ENCODE results near the gene TBC1D3L.
"Not testable (repeated sequence)": the region's sequence is repeated elsewhere in the genome, so short reads cannot be mapped to it uniquely, and the experiment has no call there.

Gene TBC1D3L

GRCh38 chr17:37988960-37989359, at the start of gene TBC1D3L:
TBC1D3L (minus strand) TSS chr17:37989060; CDS start chr17:37987520, 1,540 bp downstream.
- not testable (repeated sequence) for DNase-seq (ENCODE audit: low read depth)

GRCh38 chr17:38003676-38004075, 14.8 kb upstream of the TBC1D3L start, which contains the start of gene TBC1D3D:
TBC1D3D (plus strand) TSS chr17:38003976; CDS start chr17:38005561, 1,585 bp downstream.
- not testable (repeated sequence) for DNase-seq (ENCODE audit: low read depth)
